HG03342 (cell line): Measurements from ENCODE around the gene CASP10.

ENCODE experiments used
- ATAC-seq: cut with Tn5 transposase; IDR thresholded peaks from one replicate; pipeline ENCODE4 v1.9.1; 2021; ENCODE audit warnings: mild to moderate bottlenecking, moderate library complexity; ENCODE audit not compliant: unreplicated experiment

CASP10 gene

DNA sequence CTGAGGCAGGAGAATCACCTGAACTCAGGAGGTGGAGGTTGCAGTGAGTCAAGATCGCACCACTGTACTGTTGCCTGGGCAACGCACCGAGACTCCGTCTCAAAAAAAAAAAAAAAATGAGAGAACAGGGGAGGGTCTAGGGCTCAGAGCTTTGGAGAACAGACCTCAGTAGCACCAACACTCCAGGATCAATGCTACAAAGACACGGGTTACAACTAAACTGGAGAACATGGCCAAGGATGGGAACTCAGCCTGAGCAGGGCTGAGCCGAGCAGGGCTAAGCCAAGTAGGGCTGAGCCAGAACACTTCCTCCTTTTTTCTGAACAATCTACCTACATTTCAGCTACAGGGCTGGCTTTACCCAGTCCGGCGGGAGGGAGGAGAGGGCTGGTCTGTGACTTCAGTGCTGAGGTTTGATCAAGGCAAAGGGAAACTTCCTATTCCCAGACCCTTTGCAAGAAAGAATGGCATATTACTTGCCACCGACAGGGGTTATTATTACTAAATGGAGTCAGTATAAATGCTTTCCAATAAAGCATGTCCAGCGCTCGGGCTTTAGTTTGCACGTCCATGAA lies 74.5 kb downstream of the CASP10 start:
- ATAC-seq: peak; percentile 51

GRCh38 chr2:201257956-201258665 lies 75.2 kb downstream of the CASP10 start:
- peak; percentile 57 for ATAC-seq

GRCh38 chr2:201258666-201259615 lies 76.0 kb downstream of the CASP10 start:
- peak; percentile 12 for ATAC-seq

- ATAC-seq: no peak
These were observed 77.4 kb downstream of the CASP10 start, which contains the start of gene CASP8 for GRCh38 chr2:201260302-201260800. Gene CASP8 (plus strand): TSS chr2:201260536. CDS start chr2:201266487, 5,951 bp downstream.

DNA sequence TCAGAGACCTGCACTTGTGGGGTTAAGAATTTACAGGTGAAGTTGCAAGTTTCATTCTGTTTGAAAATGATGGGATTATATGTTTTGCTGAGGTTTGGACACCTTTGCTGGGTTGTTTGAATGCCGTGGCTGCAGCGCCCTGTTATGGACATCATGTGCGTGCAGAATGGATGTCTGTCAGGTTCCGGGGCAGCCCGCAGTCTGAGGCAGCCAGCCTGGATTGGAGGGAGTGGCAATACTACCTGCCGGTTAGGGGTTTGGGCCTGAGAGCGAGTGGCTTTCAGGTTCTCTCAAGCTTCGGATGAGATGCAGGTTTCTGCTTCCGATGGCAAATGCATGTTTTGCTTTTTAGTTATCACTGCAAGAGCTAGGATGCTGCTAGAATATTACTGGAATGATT lies 78.5 kb downstream of the CASP10 start:
- ATAC-seq: no peak

GRCh38 chr2:201261906-201262305 lies 79.0 kb downstream of the CASP10 start:
- ATAC-seq: no peak

DNA sequence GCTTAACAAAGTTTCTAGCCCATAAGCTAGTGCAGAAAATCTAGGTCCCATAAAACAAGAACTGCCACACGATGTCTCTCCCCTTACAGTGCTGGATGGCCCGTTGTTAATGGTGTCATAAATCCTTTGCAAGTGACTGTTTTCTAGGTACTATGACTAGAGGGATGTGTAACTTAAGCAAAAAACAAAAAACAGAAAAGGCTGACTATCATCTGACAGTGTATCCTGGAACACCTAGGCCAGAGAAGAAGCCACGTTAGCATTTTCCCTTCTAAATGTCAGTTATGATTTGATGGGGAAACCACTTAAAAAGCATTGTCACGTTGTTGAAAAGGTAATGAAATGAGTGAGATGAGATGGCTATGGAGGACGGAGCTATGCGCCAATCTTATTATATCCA lies 79.8 kb downstream of the CASP10 start:
- ATAC-seq: no peak

- ATAC-seq: no peak
These were observed 80.8 kb downstream of the CASP10 start for GRCh38 chr2:201263779-201264178.

- no peak for ATAC-seq
These were observed 81.7 kb downstream of the CASP10 start for GRCh38 chr2:201264472-201265173.

DNA sequence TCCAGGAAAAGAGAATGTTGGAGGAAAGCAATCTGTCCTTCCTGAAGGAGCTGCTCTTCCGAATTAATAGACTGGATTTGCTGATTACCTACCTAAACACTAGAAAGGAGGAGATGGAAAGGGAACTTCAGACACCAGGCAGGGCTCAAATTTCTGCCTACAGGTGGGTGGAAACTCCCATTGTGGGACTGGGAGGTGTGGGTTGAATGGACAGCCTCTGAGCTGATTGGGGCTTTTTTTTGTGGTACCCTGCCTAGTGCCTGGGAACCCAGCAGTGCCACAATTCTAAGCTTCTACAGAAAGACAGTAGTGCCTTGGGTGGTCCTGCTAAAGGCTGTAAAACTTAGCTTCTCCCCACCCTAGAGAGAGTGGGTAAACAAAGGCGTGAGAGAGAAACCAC lies 83.7 kb downstream of the CASP10 start:
- no peak for ATAC-seq

GRCh38 chr2:201267278-201268030 lies 84.5 kb downstream of the CASP10 start:
- ATAC-seq: no peak

- no peak for ATAC-seq
These were observed 86.8 kb downstream of the CASP10 start for GRCh38 chr2:201269764-201270163.

GRCh38 chr2:201270293-201271001 lies 87.5 kb downstream of the CASP10 start:
- no peak for ATAC-seq

- no peak for ATAC-seq
These were observed 89.0 kb downstream of the CASP10 start for GRCh38 chr2:201271917-201272316.

GRCh38 chr2:201273330-201273983 lies 90.5 kb downstream of the CASP10 start:
- ATAC-seq: no peak

DNA sequence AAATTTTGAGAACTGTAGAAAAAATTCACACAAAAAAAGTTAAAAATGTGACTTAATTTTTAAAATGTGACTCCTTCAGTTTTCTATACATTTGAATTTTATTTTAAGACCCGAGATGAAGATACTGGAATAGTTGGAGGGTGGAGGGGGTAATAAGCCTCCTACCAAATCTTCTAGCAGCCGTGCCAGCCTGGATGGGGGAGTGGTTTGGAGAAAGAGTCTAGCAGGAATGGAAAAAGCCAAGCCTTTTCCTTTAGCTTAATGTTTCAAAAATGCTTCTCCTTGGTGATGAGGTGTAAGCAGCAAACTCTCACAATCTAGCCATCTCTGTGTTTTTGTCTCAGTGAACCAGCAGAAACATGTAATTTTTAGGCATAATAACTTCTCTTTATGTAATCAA lies 92.1 kb downstream of the CASP10 start:
- no peak for ATAC-seq

GRCh38 chr2:201275990-201276389 lies 93.0 kb downstream of the CASP10 start:
- ATAC-seq: no peak

DNA sequence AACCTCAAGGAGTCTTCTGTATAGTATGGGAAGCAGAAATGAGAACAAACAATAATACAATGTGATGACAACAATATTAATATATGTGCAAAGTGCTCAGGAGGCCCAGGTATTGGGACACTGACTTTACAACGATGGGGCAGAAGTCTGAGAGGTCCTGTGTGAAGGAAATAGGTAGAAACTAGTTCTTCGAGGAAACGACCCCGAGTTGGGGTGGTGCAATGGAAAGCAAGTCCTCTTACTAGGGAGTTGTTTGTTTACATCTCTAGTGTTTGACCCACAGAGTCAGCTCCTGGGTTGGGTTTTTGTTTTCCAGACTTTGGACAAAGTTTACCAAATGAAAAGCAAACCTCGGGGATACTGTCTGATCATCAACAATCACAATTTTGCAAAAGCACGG lies 93.6 kb downstream of the CASP10 start:
- ATAC-seq: no peak
